HG03108 (cell line): ENCODE measurements around the gene TCP10L.
A peak's percentile ranks its signal among the peaks of the same experiment; 100 is the strongest.
"Not testable (repeated sequence)": the region's sequence is repeated elsewhere in the genome, so short reads cannot be mapped to it uniquely, and the experiment has no call there.

Experiments
- ATAC-seq: cut with Tn5 transposase; IDR thresholded peaks from one replicate; pipeline ENCODE4 v1.9.1; 2021; ENCODE audit warnings: moderate library complexity; ENCODE audit not compliant: unreplicated experiment

The TCP10L gene

GRCh38 chr21:32587120-32587519, 1.8 kb upstream of the TCP10L start:
- ATAC-seq: no peak

- ATAC-seq: no peak
These were observed 647 bp upstream of the TCP10L start for GRCh38 chr21:32585970-32586369.

DNA sequence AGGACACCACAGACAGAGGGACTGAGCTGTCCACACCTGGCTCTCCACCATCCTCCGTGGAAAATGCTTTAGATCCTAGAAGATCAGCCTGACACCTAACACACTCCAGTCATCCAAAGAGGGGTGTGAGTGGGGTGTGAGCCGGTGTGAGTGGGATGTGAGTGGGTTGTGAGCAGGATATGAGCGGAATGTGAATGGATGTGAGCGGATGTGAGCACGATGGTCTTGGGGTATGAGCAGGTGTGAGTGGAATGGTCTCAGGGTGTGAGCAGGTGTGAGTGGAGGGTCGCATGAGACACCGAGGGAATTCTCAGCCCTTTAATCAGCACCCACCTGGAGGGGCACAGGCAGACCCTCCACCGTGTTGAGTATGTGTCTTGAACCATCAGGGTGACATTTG, 851 bp downstream of the TCP10L start:
- ATAC-seq: no peak

- no peak for ATAC-seq
These were observed 3.6 kb downstream of the TCP10L start for GRCh38 chr21:32581732-32582131.

GRCh38 chr21:32580949-32581348, 4.4 kb downstream of the TCP10L start:
- ATAC-seq: no peak

DNA sequence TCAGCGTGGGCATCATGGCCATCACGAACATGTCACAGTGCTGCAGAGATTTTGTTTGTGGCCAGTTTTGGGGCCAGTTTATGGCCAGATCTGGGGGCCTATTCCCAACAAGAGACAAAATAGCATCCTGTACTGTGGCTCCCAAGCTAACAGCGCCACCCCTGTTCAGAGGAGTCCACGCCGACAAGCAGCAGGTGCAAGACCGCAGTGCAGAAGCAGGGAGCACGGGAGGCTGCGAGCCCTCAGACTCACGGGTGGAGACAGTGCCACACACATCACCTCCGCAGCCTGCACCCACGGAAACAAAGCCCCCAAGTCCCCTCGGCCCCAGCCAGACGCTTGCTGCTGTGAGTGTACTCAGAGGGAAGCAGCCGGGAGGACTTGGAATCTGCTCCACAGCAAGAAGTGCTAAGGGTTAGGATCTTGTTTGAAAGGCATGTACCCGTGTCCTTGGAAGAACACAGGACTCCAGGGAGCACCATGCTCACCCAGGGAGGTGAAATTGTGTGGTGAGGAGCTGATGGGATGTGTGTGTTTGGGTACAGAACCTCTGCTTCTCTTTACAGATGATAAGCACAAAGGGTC, 7.1 kb downstream of the TCP10L start:
- ATAC-seq: no peak

GRCh38 chr21:32576011-32576410, 9.3 kb downstream of the TCP10L start:
- no peak for ATAC-seq

GRCh38 chr21:32574946-32575925, 10.1 kb downstream of the TCP10L start:
- ATAC-seq: no peak

DNA sequence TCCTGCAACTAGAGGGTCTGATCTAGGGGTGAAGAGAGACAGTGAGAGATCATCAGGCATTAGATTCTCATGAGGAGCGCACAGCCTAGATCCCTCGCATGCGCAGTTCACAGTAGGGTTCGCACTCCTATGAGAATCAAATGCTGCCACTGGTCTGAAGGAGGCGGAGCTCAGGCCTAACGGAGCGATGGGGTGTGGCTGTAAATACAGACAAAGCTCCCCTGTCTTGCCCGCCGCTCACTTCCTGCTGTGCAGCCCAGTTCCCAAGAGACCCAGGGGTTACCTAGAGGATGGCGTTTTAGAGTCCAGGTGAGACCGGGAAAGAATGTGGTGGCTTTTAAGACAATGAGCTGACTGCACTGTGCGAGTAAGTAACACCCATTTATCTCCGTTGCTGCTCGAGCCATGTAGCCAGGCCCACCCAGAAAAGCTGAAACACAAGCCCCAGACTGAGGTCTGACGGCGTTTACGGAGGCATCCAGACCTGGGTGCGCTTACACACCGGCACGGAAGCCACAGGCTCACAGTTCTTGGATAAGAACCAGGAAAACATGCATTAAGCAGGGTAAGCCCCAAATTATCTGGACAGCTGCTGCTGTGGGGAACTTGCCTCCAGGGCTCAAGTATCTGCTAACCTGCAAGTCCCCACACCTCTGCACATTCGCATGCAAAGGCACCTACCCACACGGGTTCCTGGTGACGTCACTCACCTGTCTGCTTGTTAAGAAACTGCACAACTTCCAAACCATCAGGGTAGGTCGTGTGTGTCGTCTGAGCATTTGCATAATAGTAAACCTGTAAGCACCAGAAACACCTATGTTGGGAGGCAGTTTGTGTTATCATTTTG, 12.5 kb downstream of the TCP10L start:
- no peak for ATAC-seq

DNA sequence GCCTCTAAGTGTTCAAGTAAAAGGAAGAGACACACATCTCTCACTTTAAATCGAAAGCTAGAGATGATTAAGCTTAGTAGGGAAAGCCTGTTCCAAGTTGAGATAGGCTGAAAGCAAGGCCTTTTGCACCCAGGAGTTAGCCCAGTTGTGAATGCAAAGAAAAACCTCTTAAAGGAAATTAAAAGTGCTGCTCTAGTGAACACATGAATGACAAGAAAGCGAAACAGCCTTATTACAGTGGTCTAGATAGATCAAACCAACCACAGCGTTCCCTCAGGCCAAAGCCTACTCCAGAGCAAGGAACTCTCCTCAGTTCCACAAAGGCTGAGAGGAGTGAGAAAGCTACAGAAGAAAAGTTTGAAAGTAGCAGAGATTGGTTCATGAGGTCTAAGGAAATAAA, 14.9 kb downstream of the TCP10L start:
- no peak for ATAC-seq

- ATAC-seq: peak; percentile 72
These were observed 15.8 kb downstream of the TCP10L start for GRCh38 chr21:32569261-32570230.

- no peak for ATAC-seq
These were observed 17.7 kb downstream of the TCP10L start for GRCh38 chr21:32567626-32568025.

GRCh38 chr21:32566741-32567389, 18.5 kb downstream of the TCP10L start:
- no peak for ATAC-seq

DNA sequence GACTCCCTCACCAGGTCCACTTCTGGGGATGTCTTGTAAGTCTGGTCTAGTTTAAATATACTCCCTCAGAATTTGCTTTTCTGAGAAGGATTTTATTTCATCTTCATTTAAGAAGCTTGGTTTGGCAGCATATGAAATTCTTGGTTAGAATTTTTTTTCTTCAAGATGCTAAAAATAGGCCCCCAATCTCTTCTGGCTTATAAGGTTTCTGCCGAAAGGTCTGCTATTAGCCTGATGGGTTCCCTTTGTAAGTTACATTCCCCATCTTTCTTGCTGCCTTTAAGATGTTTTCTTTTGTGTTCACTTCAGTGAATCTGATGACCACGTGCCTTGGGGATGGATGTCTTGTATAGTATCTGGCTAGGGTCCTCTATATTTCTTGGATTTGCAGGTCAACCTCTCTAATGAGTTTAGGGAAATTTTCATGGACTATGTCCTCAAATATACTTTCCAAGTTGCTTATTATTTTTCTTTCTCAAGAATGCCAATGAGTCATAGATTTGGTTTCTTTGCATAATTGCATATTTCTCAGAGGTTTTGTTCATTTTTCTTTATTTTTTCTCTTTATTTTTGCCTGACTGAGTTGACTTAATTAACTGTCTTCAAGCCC, 19.4 kb downstream of the TCP10L start:
- no peak for ATAC-seq

DNA sequence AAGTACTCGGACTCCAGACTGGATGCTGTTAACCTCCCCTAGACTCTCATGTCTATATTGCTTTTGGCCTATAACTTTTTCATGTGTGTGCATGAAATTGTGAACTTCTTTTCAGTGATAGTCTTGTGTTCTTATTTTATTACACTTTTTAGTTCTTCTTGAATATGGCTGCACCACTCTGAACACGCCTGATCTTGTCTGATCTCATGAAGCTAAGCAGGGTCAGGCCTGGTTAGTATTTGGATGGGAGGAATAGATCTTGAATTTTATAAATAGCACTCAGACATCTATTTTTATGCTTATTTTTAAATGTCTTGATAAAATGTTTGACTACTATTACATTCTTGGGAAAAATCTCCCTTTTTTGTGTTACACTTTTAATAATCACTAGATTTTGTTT, 22.4 kb downstream of the TCP10L start:
- no peak for ATAC-seq

DNA sequence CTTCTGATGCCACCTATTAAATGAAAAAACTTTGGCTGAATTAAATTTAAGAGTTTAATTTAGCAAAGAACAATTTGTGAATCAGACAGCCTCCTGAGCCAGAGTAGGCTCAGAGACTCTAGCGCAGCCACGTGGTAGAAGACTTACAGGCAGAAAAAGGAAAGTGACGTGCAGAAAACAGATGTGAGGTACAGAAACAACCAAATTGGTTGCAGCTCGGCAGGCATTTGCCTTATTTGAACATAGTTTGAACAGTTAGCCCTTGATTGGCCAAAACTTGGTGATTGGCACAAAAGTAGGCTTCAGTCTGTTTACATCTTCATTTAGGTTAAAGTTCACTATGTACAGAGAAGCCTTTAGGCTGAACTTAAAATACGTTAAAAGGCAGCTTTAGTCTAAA, 22.9 kb downstream of the TCP10L start:
- ATAC-seq: no peak

- not testable (repeated sequence) for ATAC-seq
These were observed 23.8 kb downstream of the TCP10L start for GRCh38 chr21:32561476-32561875.

GRCh38 chr21:32560896-32561295, 24.4 kb downstream of the TCP10L start:
- no peak for ATAC-seq

GRCh38 chr21:32559006-32559610, 26.2 kb downstream of the TCP10L start:
- no peak for ATAC-seq
